IPS DF 19.7 (cell line): ENCODE results near the gene GCHFR.

Experiments used
- DNase-seq: peaks from one replicate; pipeline ENCODE4 v3.0.0-alpha.2; 2013; ENCODE audit warnings: low read depth, low spot score

Gene GCHFR

DNA sequence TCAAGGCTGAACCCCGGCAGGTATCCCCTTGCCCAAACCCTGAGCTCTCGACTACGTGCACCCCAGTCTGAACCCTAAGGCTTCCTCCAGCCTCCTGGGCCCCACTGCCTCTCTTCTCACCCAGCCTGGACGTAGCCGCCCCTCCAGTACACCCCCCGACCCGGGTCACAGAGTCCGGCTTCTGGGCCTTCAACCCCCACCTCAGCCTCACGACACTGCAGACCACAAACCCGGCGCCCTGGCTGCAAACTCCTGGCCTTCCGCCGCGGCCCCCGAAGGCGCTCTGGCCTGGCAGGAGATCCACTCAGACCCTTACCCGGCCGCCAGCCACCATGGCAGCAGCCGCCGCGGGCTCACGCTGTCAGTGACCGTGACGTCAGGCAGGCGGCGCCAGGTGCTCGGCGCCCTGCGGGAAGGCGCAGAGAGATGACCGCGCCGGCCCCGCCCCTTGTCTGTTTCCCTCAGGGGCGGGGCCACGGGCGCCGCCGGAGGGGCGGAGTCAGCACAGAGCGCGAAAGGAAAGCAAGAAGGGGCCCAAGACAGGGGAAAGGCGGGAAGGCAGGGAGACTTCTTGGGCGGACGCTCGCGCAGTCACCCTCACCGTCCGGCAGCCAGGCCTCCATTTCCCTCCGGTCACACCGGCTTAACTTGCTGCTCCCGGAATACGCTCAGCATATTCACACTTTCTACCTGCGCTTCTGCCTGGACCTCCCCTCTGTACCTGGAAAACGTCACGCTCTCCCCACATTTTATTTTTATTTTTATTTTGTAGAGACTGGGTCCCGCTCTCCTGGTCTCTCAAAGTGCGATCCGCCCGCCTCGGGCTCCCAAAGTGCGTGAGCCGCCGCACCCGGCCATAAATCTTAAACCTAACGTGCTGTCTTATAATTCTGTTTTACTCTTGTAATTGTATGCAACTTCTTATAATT lies 8.7 kb upstream of the GCHFR start, which contains the start of gene RMDN3:
Gene RMDN3, minus strand, starts transcription at position 372 of the 929 bp plus-strand sequence. CDS start 471 bp downstream, outside the sequence.
- no peak for DNase-seq

DNA sequence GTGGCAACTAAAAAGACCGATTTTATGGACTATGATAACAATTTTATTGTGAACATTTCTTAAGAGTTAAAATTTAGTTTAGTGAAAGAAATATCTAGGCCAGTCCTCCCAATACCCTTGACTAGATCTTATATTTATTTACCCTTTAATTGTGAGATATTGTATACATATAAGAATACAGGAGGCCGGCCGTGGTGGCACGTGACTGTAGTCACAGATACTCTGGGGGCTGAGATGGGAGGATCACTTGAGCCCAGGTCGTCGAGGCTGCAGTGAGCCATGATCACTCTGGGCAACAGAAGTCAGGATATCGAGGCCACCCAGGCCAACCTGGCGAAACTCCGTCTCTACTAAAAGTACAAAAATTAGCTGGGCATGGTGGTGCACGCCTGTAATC lies 8.1 kb upstream of the GCHFR start:
- no peak for DNase-seq

DNA sequence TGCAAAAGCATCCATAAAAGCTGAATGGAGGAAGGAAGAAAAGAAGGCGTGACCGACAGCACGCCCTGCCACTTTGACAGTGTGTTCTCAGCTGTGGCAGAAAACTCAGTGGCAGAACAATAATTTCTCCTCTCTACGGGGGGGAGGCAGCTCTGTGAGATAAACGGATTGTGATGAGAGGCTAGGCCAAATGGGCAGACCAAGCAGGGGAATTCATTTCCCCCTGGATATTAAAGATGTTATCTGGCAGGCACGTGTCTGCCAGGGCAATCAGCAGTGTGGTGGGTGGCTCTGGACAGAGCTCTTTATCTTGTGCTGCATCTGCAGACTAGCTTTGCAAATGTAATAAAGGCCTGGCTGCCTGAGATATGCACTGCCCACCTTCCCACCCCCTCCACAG lies 6.9 kb upstream of the GCHFR start:
- DNase-seq = no peak

DNA sequence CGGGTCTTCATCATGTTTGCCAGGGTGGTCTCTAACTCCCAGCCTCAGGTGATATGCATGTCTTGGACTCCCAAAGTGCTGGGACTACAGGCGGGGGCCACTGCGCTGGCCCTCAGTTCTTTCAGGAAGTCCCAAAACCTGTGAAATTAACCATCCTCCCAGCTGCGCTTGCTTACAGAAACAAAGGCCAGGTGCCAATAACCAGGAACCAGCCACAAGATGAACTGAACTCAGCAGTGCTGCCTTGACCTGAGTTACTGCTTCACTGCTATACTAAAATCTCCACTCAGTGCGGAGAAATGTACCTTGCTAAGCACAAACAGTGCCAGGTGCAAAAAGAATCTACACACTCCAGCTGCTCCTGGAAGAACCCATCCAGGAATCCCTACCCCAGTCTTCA lies 3.9 kb upstream of the GCHFR start:
- DNase-seq = no peak

DNA sequence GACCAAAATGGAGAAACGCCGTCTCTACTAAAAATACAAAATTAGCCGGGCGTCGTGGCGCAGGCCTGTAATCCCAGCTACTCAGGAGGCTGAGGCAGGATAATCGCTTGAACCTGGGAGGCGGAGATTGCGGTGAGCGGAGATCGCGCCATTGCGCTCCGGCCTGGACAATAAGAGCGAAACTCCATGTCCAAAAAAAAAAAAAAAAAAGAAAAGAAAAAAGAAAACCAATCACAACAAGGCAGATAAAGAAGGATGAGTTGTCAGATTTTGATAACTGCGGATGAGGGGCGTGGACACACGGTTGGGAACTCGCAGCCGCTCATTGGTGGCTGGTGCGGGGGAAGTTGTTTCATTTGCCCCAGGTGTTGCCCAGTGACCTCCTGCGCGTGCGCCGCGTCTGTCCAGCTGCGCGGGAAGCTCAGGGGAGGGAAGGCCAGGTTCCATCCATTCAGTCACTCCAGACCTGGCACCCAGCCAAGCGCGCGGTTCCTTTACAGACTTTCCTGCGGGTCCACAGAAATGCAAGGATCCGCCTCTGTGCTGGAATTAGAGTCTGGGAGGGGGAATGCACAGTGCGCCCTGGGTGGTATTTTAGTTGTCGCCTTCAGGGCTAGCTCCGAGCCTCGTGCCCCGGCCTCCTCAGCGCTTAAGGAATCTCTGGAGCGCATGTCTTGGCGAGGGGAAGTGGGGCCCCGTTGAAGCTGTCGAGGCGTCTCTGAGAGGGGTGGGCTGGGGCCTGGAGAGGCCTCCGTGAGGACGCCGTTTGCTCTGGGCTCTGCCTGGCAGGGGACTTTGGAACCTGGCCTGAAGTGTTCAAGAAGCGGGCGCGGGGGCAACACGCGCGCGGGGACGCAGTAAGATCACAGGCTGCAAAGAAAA lies 708 bp upstream of the GCHFR start:
- DNase-seq = no peak

DNA sequence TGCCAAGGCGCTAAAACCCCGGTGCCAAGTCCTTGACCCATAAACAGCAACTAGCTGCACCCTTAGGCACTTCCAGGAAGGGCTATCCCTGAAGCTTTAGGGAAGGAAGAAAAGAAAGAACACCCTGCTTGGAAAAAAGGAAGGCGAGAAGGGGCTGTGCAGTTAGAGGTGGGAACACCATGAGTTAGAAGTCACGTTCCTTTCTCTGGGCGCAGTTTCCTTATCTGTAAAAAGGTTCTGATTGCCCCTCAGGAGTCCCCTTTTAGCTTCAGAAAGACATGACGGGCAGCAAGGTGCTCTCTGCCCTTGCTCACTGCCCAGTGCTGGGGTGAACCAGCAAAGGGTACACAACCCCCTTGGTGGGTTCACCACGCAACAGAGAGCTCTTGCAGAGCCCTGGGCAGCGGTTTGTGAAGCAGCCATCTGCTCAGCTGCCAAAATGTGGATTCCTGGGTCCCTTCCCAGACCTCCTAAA lies 798 bp downstream of the GCHFR start:
- no peak for DNase-seq

DNA sequence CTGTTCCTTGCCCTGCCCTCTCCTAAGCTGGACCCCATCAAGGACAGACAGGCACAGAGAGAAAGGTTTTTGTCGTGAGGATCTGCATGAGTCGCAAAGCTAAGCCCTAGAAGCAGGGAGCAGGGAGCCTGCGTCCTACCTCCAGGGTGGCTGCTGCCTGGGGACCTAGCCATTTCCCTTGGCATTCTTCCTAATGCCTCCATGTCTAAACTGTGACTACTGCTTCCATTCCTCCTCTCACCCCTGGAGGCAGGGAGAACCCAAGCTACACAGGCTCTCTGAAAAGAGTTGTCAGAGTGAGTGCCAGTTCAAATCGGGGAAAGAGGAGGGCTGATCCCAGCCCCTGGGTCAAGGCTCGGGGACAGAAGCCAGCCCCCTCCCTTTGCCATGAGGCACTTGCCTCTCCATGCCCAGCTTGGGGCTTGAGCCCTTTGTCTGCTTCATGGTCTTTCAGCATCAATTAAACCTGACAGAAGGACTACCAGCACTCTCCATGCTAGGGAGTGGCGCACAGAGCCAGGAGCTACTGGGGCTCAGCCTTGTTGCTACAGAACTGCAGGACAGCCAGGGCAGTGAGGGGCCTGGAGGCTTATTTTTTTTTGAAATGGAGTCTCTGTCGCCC lies 2.4 kb downstream of the GCHFR start:
- DNase-seq = no peak

DNA sequence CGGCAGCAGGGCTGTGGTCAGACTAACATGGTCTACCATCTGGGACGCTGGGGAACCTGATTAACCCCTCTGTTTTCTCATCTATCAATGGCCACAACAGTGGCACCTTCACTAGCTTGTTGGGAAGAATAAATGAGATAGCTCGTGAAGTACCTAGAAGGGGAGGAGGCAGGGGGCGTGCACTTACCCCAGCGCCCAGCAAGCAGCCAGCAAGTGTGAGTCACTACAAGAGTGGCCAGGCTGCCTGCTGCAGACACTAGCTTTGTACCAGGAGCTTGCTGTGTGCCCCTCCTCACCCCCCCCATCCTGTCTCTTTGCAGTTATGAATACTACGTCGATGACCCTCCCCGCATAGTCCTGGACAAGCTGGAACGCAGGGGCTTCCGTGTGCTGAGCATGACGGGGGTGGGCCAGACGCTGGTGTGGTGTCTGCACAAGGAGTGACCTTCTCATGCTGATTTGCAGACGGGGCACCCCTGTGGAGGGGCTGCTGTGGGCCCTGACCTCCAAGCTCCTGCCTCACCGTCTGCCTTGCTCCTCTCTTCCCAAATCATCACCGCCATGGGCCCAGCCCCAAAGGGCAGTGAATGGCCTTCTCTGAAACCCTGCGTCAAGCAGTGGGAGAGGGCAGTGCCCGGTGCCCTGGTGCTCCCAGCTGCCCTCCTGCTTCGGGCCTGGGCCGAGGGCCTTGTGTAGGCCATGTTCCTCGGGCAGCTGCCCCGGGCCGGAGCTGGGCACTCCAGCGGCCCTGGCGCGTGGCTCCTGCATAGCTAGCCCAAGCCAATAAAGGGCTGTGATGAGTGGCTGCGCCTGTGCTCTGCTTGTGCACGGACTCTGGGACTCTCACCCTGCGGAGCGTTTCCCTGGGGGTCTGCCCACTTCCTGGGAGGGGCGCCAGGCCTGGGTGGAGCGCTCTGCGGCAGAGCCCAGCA lies 3.3 kb downstream of the GCHFR start:
- no peak for DNase-seq

DNA sequence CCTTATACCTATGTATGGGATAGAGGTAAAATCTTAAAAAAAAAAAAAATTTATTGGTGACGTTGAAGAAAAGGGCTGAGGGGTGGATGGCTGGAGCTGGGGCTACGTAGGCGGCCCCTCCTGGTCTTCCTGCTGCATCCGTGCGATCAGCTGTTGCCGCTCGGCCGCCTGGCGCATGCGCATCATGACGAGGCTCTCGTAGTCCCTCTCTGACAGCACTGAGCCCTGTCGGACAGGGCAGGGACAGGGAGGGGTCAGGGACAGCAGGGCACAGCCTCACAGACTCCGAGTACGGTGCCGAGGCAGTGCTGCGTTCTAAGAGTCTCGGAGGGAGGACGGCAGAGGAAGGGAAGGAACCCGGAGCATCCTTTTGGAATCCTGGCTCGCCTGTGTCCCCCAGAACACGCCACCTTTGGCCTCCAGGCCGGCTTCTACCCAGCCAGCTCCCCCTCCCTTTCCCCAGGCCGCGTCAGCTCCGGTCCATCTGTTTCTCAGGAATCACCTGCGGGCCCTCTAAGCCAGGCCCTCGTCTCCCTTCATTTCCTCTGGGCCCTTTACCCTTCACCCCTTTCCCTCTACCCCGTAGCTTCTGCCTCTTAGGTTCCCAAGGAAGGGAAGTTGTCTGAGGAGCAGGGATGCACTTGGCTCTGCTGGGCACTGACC lies 4.1 kb downstream of the GCHFR start:
- DNase-seq = no peak

DNA sequence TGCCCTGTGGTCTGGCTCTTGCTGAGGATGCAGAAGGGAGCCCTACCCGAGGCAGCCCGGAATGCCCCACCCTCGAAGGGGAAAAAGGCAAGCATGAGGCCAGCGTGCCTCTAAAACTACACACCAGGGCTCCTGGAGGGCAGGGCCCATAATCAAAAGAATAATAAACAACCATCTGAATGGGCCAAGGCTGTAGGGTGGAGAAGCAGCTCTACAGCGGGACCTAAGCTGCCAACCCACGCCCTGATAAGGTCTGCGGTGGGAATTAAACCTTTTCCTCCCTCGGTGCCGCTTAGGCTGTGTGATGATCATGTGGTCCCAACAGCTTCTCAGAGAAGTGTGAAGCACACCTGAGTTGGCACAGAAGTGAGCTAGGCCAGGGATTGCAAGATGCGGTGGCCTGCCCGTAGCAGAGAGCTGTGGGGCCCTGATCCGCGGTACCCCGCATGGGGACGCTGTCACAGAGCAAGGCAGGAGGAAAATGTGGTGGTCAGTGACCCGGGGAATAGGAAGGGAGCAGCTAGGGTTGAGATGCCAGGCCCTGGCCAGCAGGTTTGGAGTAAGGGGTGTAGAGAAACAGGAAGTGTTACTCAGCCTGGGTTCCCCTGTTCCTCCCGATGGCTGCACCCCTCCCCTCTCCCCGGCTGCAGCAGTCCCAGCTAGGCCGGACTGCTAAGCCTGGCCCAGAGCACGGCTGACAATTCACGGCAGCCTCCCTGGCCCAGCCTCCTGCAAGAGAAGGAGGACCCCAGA lies 4.8 kb downstream of the GCHFR start:
- no peak for DNase-seq

DNA sequence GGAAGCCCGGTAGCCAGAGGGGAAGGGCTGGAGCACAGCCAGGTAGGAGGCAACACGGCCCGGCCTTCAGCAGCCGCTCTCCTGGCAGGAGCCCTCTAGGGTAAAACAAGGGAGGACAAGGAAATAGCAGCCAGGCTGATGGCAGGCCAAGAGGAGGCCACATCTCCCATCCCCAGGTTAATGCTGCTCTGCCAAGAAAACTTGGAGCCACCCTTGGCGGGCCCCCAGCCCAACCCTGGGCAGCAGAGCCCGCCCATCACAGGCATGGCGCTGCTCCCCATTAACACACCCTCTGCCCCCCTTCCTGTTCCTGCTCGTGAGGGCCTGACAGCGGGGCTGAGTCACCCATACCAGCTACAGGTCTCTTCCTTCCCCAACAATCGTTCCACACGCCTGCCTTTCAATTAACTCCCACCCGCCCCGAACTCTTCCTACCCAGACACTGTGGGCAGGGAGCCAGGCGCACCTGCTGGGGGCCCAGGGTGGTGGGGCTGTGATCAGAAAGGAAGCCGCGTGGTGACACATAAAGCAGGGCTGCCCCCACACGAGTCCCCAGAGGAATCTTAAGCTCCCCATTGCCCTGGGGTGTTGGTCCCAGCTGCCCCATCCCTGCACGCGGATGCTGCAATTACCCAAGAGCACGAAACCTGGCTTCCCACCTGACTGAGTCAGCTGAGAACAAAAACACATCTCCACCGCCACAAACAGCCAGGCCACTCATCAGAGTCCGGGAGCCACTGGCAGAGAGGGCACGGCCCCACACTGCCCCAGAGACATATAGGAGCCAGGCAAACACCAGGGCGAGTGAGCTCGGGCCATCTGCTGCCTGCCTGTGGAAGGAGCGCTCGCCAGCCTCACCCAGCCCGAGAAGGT lies 5.6 kb downstream of the GCHFR start, which contains the start of gene C15orf62:
Gene C15orf62, plus strand, starts transcription at position 707 of the 873 bp plus-strand sequence. CDS start 516 bp downstream, outside the sequence.
- DNase-seq = no peak

DNA sequence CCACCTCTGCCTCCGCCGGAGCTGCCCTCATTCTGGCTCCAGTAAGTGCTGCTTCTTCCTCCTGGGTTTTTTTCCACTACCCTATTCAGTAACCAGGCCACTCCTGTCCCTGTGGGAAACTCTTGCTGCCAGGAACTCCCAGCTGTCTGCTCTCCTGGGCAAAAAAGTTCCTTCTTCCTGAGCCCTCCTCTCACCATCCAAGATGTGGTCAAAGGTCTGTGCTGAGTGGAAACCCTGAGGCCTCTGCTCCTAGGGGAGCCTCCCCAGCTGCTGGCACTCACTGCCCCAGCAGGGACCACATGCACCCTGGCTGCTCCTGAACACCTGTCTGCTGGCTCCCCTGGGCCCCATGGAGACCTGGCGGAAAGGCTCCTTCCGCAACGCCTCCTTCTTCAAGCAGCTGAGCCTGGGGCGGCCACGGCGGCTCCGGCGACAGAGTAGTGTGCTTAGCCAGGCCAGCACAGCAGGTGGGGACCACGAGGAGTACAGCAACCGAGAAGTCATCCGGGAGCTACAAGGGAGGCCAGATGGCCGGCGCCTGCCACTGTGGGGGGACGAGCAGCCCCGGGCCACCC lies 6.4 kb downstream of the GCHFR start:
- DNase-seq = no peak

DNA sequence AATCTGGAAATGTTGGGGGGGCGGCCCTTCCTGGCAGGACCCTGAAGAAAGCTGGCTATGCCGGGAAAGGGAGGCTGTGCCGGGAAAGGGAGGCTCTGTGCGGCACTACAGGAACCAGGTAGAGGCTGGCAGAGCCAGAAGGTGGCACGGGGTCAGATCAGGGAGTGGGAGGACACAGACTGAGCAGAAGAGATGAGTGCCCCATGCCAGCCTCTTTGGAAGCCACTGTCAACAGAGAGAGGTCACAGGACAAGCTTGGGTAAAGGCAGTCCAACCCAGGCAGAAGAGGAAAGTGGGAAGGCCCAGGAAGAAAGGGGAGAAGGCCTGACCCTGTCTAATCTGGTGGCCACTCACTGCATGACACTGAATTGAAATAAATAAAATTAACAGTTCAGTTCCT lies 7.4 kb downstream of the GCHFR start:
- no peak for DNase-seq

DNA sequence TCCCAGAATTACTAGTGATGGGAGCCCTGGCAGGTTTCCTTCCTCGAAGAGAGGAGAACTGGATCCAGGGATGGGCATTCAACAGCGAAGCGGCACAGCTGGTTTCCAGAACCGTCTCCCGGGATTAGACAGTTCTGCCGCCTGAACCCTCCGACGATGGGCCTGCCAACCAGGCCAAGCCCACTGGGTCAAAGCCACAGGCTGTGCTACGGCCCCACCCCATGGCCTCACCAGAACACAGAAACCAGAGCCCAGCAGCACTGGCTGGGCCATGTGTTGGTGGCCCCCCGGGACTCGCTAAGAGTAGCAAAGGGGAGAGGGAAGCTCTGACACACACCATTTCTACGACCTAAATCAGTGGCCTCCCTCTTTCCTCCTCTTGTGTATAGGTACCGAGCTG lies 8.1 kb downstream of the GCHFR start:
- no peak for DNase-seq

DNA sequence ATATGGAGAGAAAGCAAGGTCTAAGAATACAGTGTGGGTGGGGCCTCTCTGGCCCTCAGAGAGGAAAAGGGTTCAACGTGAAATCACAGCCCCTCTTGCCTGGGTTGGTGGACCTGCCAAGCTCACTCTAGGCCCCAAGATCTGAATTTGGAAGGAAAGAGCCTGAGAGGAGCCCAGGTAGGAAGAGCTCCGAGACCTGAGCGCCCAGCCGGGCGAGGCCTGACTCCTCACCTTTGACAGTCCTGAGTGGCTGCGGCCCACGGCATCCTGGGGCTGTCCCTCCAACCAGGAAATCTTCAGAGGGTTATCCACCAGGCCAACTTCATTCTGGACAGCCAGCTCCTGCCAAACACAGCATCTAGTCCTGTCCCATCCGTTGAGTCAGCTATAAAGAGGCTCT lies 9.6 kb downstream of the GCHFR start:
- no peak for DNase-seq

DNA sequence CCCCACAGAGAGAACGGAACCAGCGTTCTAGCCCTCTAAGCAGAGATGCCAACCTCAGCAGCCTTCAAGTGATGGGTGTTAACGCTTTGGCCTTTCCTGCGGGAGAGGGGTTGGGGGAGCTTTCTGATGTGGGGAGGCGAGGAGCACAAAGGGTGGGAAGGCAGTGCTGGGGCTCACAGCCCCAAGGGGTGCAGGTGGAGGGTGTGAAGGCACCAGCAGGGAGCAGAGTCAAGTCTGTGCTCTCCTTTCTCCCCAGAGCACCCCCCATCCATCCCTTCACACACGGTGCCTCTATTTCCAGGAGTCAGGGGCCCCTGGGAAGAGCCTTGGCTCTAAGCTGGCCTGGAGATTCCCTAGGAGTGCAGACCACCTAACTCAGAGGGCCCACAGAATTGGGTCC lies 10.0 kb downstream of the GCHFR start:
- DNase-seq = no peak

DNA sequence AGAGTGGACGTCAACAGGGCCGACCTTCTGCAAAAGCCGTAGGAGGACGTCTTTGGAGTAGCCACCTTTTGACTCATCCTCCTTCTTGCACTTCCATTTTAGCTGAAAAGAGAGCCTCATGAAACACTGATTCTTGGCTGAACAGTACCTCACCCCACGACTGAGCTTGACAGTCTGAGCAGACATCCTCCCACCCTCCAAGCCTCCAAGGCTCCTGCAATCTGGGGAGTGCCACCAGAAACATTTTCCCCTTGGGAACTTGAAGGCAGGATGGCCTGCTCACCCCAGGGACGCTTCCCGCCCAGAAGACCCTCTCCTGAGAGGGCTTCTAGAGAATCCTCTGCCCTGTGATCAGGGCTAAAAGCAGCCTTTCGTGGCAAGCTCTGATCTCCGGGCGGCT lies 11.1 kb downstream of the GCHFR start:
- DNase-seq = no peak
